Lower leg skin (tissue), 4 donors: Measurements from ENCODE around the gene MRPS25. TPM values are rescaled to one million over a fixed set of nuclear protein-coding genes. Genes with fewer than 3 reads are reported as not detected.

Source experiments
- DNase-seq, 2 donors: peaks; one replicate each; pipeline ENCODE4 v3.0.0-alpha.2; 2019; ENCODE audit warnings: low spot score in 2 of 2
- H3K4me3 ChIP-seq: fragments of 200-600 bp; sonication (generic); 2 replicates; pipeline ENCODE4 v1.5.1; 2017; ENCODE audit warnings: mild to moderate bottlenecking, low read depth; ENCODE audit not compliant: poor library complexity, severe bottlenecking
- CTCF ChIP-seq, 3 donors: fragments of 450-650 bp; IDR thresholded peaks; one replicate each; pipeline ENCODE4 v1.5.1; 2016; ENCODE audit warnings: antibody characterized with exemption in 3 of 3, mild to moderate bottlenecking in 3 of 3, moderate library complexity in 2 of 3
- POLR2A ChIP-seq, 2 donors: fragments of 450-650 bp; IDR thresholded peaks; one replicate each; pipeline ENCODE4 v1.6.1; 2016 to 2017; ENCODE audit warnings: antibody characterized with exemption in 2 of 2, mild to moderate bottlenecking in 1 of 2, moderate library complexity in 1 of 2
- WGBS, 2 donors: methylation state at CpG; one replicate each; pipeline ENCODE4 v1.1.5; 2018; 5-methylcytosine and 5-hydroxymethylcytosine counted together
- intact Hi-C: fragments of 100-400 bp; cut with DNase I; formaldehyde crosslinking; loops from one replicate; pipeline ENCODE4 v1.15.0; 2023; ENCODE audit warnings: low total_unique reads
- total RNA-seq, 4 donors: library from RNA; depleted of rRNA; stranded (reverse); fragments of >200 nt; gene quantifications; one replicate each; pipeline ENCODE4 v1.1.0, GENCODE V29; 2016

Gene MRPS25
- total RNA-seq, 4 donors from 2014 or later, result 21.7 to 35.7 (median 30.0) TPM

- TF ChIP-seq POLR2A (IDR thresholded peaks at IDR 0.05) (no peak), CTCF (IDR thresholded peaks at IDR 0.05) (no peak)
- no peak overlapping the region for H3K4me3 ChIP-seq
These were observed 14.0 kb upstream of the MRPS25 start for GRCh38 chr3:15079091-15079490.

GRCh38 chr3:15074500-15074899 is 9.4 kb upstream of the MRPS25 start:
- 93 to 95% methylated on average over 15 to 19 of the region's 19 CpGs for WGBS, 2 donors
- no peak for TF ChIP-seq CTCF (IDR thresholded peaks at IDR 0.05)
- TF ChIP-seq POLR2A (IDR thresholded peaks at IDR 0.05), result no peak
- no peak overlapping the region for H3K4me3 ChIP-seq
- intact Hi-C loops, result no loop called here
- DNase-seq, result no peak

More at GRCh38 chr3:15079091-15079490, 14.0 kb upstream of the MRPS25 start:
- intact Hi-C loops, result no loop called here
- no peak for DNase-seq
- WGBS, 2 donors, result 84% methylated on average over 3 of the region's 3 CpGs

- WGBS, 2 donors, result 84 to 85% methylated on average over 2 of the region's 2 CpGs
These were observed 6.6 kb upstream of the MRPS25 start for GRCh38 chr3:15071699-15072098.

GRCh38 chr3:15069441-15069840 is 4.3 kb upstream of the MRPS25 start:
- no peak overlapping the region for H3K4me3 ChIP-seq
- intact Hi-C loops, result no loop called here
- no peak for DNase-seq
- WGBS, 2 donors, result 89 to 100% methylated on average over 1 of the region's 1 CpG
- TF ChIP-seq CTCF (IDR thresholded peaks at IDR 0.05) (no peak), POLR2A (IDR thresholded peaks at IDR 0.05) (no peak)

More at GRCh38 chr3:15071699-15072098, 6.6 kb upstream of the MRPS25 start:
- intact Hi-C loops, result no loop called here
- no peak for DNase-seq
- TF ChIP-seq POLR2A (IDR thresholded peaks at IDR 0.05), result no peak
- TF ChIP-seq CTCF (IDR thresholded peaks at IDR 0.05), result no peak
- no peak overlapping the region for H3K4me3 ChIP-seq

GRCh38 chr3:15066467-15066866 is 1.4 kb upstream of the MRPS25 start:
- H3K4me3 ChIP-seq, result no peak overlapping the region
- DNase-seq, result no peak
- WGBS, 2 donors, result 91 to 98% methylated on average over 3 of the region's 3 CpGs
- intact Hi-C loops, result no loop called here
- TF ChIP-seq CTCF (IDR thresholded peaks at IDR 0.05), result no peak
- no peak for TF ChIP-seq POLR2A (IDR thresholded peaks at IDR 0.05)

- no peak for DNase-seq
These were observed 464 bp upstream of the MRPS25 start for GRCh38 chr3:15065550-15066007.

More at GRCh38 chr3:15065550-15066007, 464 bp upstream of the MRPS25 start:
- intact Hi-C loops, result no loop called here
- TF ChIP-seq CTCF (IDR thresholded peaks at IDR 0.05) (no peak), POLR2A (IDR thresholded peaks at IDR 0.05) (no peak)
- H3K4me3 ChIP-seq, result no peak overlapping the region
- WGBS, 2 donors, result 54 to 56% methylated on average over 16 of the region's 16 CpGs
